Ovary (tissue), 3 donors: ENCODE measurements around the gene PPP6R3.

Experiments used
- POLR2A ChIP-seq: fragments of 450-650 bp; IDR thresholded peaks from one replicate; pipeline ENCODE4 v1.6.1; 2017; ENCODE audit warnings: antibody characterized with exemption, mild to moderate bottlenecking, moderate library complexity
- TF ChIP-seq, protein P1 (sequence below), 3 donors: fragments of 450-650 bp in 2 of 3; fragments of 200-600 bp in 1 of 3; IDR thresholded peaks; one replicate each; pipeline versions ENCODE4 v1.5.1 to v1.8.0; 2016 to 2022; ENCODE audit warnings: antibody characterized with exemption in 3 of 3, mild to moderate bottlenecking in 1 of 3
- donor health status: DM: no; HTN: no; CAD: no.

DNA sequence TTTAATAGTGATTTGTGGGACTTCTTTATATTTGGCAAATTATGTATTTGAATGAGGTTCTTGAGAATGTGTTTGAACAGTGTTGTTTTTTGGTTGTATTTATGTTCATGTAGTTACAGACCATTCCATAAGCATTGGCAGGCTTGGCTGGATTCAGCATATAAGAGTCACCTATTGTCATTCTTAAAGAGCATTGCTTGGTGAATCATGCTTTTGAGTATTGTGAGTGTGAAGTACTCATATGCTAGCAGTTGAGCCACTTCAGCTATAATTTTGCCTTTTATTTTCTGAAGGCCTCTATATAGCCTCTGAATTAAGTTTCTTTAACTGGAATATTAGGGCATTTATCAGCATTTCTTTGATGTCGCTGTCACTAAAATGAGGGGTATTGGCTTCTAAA is 113.8 kb downstream of the PPP6R3 start:
- TF ChIP-seq, protein P1, sequence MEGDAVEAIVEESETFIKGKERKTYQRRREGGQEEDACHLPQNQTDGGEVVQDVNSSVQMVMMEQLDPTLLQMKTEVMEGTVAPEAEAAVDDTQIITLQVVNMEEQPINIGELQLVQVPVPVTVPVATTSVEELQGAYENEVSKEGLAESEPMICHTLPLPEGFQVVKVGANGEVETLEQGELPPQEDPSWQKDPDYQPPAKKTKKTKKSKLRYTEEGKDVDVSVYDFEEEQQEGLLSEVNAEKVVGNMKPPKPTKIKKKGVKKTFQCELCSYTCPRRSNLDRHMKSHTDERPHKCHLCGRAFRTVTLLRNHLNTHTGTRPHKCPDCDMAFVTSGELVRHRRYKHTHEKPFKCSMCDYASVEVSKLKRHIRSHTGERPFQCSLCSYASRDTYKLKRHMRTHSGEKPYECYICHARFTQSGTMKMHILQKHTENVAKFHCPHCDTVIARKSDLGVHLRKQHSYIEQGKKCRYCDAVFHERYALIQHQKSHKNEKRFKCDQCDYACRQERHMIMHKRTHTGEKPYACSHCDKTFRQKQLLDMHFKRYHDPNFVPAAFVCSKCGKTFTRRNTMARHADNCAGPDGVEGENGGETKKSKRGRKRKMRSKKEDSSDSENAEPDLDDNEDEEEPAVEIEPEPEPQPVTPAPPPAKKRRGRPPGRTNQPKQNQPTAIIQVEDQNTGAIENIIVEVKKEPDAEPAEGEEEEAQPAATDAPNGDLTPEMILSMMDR (IDR thresholded peaks at IDR 0.05), result no peak
- no peak for TF ChIP-seq POLR2A
